WTC11 (cell line): ENCODE data around the gene SART1. TPM values are rescaled to one million over a fixed set of nuclear protein-coding genes. Genes with fewer than 3 reads are reported as not detected.

Experiments
- ARID4B ChIP-seq: sonication (generic); formaldehyde crosslinking; IDR thresholded peaks from 2 replicates; pipeline ENCODE4 v1.8.0; 2023; ENCODE audit warnings: missing genetic modification reagents, mild to moderate bottlenecking, borderline replicate concordance
- E2F5 ChIP-seq: sonication (generic); formaldehyde crosslinking; IDR thresholded peaks from 2 replicates; pipeline ENCODE4 v1.8.1; 2022; ENCODE audit warnings: mild to moderate bottlenecking, moderate library complexity, missing genetic modification reagents
- ERG ChIP-seq: fragments of 250-450 bp; sonication (Bioruptor Pico); IDR thresholded peaks from 2 replicates; pipeline ENCODE4 v1.8.0; 2021; ENCODE audit warnings: mild to moderate bottlenecking
- GABPB1 ChIP-seq: sonication (generic); formaldehyde crosslinking; IDR thresholded peaks from 2 replicates; pipeline ENCODE4 v1.8.1; 2023; ENCODE audit warnings: mild to moderate bottlenecking, missing genetic modification reagents
- HMGXB4 ChIP-seq: sonication (generic); formaldehyde crosslinking; IDR thresholded peaks from 2 replicates; pipeline ENCODE4 v1.8.1; 2023; ENCODE audit warnings: mild to moderate bottlenecking, moderate library complexity, missing genetic modification reagents
- JUN ChIP-seq: sonication (generic); formaldehyde crosslinking; IDR thresholded peaks from 2 replicates; pipeline ENCODE4 v1.8.0; 2023; ENCODE audit warnings: mild to moderate bottlenecking, missing genetic modification reagents
- KAT7 ChIP-seq: sonication (generic); formaldehyde crosslinking; IDR thresholded peaks from 2 replicates; pipeline ENCODE4 v1.8.1; 2023; ENCODE audit warnings: missing genetic modification reagents, mild to moderate bottlenecking, borderline replicate concordance
- MAX ChIP-seq: sonication (generic); formaldehyde crosslinking; IDR thresholded peaks from 2 replicates; pipeline ENCODE4 v1.8.0; 2022; ENCODE audit warnings: mild to moderate bottlenecking, missing genetic modification reagents
- MXD4 ChIP-seq: fragments of 250-450 bp; sonication (Bioruptor Pico); IDR thresholded peaks from 2 replicates; pipeline ENCODE4 v1.8.0; 2021; ENCODE audit warnings: mild to moderate bottlenecking, moderate library complexity, borderline replicate concordance
- NFE2L1 ChIP-seq: sonication (generic); formaldehyde crosslinking; IDR thresholded peaks from 2 replicates; pipeline ENCODE4 v1.8.1; 2023; ENCODE audit warnings: missing genetic modification reagents
- NR2C2 ChIP-seq: sonication (generic); formaldehyde crosslinking; IDR thresholded peaks from 2 replicates; pipeline ENCODE4 v1.8.0; 2022; ENCODE audit warnings: mild to moderate bottlenecking, missing genetic modification reagents
- PREB ChIP-seq: sonication (generic); formaldehyde crosslinking; IDR thresholded peaks from 2 replicates; pipeline ENCODE4 v1.8.1; 2022; ENCODE audit warnings: mild to moderate bottlenecking, missing genetic modification reagents, moderate library complexity, borderline replicate concordance
- RORB ChIP-seq: fragments of 250-450 bp; sonication (Bioruptor Pico); IDR thresholded peaks from 2 replicates; pipeline ENCODE4 v1.9.0; 2021; ENCODE audit warnings: mild to moderate bottlenecking
- SMAD3 ChIP-seq: sonication (generic); formaldehyde crosslinking; IDR thresholded peaks from 2 replicates; pipeline ENCODE4 v1.8.0; 2022; ENCODE audit warnings: missing genetic modification reagents, mild to moderate bottlenecking, borderline replicate concordance
- SMAD4 ChIP-seq: sonication (generic); formaldehyde crosslinking; IDR thresholded peaks from 2 replicates; pipeline ENCODE4 v1.8.0; 2022; ENCODE audit warnings: mild to moderate bottlenecking, missing genetic modification reagents
- SOX15 ChIP-seq: fragments of 250-450 bp; sonication (Bioruptor Pico); IDR thresholded peaks from 2 replicates; pipeline ENCODE4 v1.9.0; 2021; ENCODE audit warnings: mild to moderate bottlenecking
- SP1 ChIP-seq: sonication (generic); formaldehyde crosslinking; conservative IDR thresholded peaks from 2 replicates; pipeline ENCODE4 v1.8.1; 2022; ENCODE audit warnings: missing genetic modification reagents
- STAT6 ChIP-seq: sonication (generic); formaldehyde crosslinking; conservative IDR thresholded peaks from 2 replicates; pipeline ENCODE4 v1.8.1; 2023; ENCODE audit warnings: mild to moderate bottlenecking, low read depth, missing genetic modification reagents, moderate library complexity
- ZBTB43 ChIP-seq: sonication (generic); formaldehyde crosslinking; IDR thresholded peaks from 2 replicates; pipeline ENCODE4 v1.8.1; 2023; ENCODE audit warnings: mild to moderate bottlenecking, missing genetic modification reagents
- ZMAT4 ChIP-seq: fragments of 250-450 bp; sonication (Bioruptor Pico); IDR thresholded peaks from 2 replicates; pipeline ENCODE4 v1.9.0; 2021; ENCODE audit warnings: mild to moderate bottlenecking
- ZNF219 ChIP-seq: sonication (generic); formaldehyde crosslinking; IDR thresholded peaks from 2 replicates; pipeline ENCODE4 v1.8.0; 2023; ENCODE audit warnings: missing genetic modification reagents, mild to moderate bottlenecking, borderline replicate concordance
- ZNF232 ChIP-seq: sonication (generic); formaldehyde crosslinking; IDR thresholded peaks from 2 replicates; pipeline ENCODE4 v1.8.0; 2022; ENCODE audit warnings: mild to moderate bottlenecking, missing genetic modification reagents
- ZNF263 ChIP-seq: sonication (generic); formaldehyde crosslinking; IDR thresholded peaks from 2 replicates; pipeline ENCODE4 v1.8.1; 2022; ENCODE audit warnings: low read depth, mild to moderate bottlenecking, moderate library complexity, missing genetic modification reagents
- ZNF423 ChIP-seq: fragments of 250-450 bp; sonication (Bioruptor Pico); IDR thresholded peaks from 2 replicates; pipeline ENCODE4 v2.1.2; 2022; ENCODE audit warnings: mild to moderate bottlenecking, moderate library complexity
- total RNA-seq: library from RNA; stranded (reverse); gene quantifications from 3 replicates; pipeline ENCODE4 v1.2.3, GENCODE V29; 2021

The SART1 gene
- total RNA-seq, 1 experiment from 2014 or later, result 57.0 TPM

GRCh38 chr11:66001942-66002647, 40.6 kb downstream of the SART1 start, which contains the start of the genes BANF1 and EIF1AD (continued):
- peak; percentile 38; the same call in 1 of the 2 replicates for TF ChIP-seq ZBTB43
- 0 out of 2 replicates have a peak, but pooled peaks have one; percentile 75 for TF ChIP-seq ZNF232 (CRISPR knock-in tag)
- peak; percentile 96 for TF ChIP-seq GABPB1
- no peak for TF ChIP-seq ZNF219 (CRISPR knock-in tag)
- peak; percentile 93 for TF ChIP-seq NR2C2 (CRISPR knock-in tag)
- peak; percentile 83 for TF ChIP-seq MAX
- TF ChIP-seq E2F5 (CRISPR knock-in tag), result peak; percentile 80; the same call in 1 of the 2 replicates
- no peak for TF ChIP-seq SOX15 (CRISPR knock-in tag)
- TF ChIP-seq PREB (CRISPR knock-in tag), result no peak
- TF ChIP-seq ZNF423 (CRISPR knock-in tag), result no peak
- no peak for TF ChIP-seq STAT6 (CRISPR knock-in tag)
- 0 out of 2 replicates have a peak, but pooled peaks have one; percentile 42 for TF ChIP-seq ZMAT4 (CRISPR knock-in tag)
- TF ChIP-seq SP1, result peak; percentile 80
- TF ChIP-seq SMAD4 (CRISPR knock-in tag), result no peak
- peak; percentile 66; the same call in 1 of the 2 replicates for TF ChIP-seq SMAD3 (CRISPR knock-in tag)
- no peak for TF ChIP-seq MXD4 (CRISPR knock-in tag)
- TF ChIP-seq ARID4B (CRISPR knock-in tag), result peak; percentile 64; the same call in 1 of the 2 replicates
- no peak for TF ChIP-seq ZNF263 (CRISPR knock-in tag)
- peak; percentile 88 for TF ChIP-seq HMGXB4
- 0 out of 2 replicates have a peak, but pooled peaks have one; percentile 25 for TF ChIP-seq NFE2L1 (CRISPR knock-in tag)
- TF ChIP-seq JUN, result peak; percentile 48; the same call in 1 of the 2 replicates
- TF ChIP-seq KAT7 (CRISPR knock-in tag), result 0 out of 2 replicates have a peak, but pooled peaks have one; percentile 58
- TF ChIP-seq RORB (CRISPR knock-in tag), result no peak
- no peak for TF ChIP-seq ERG
